GM19452 (cell line): ENCODE measurements around the gene CTNS.
A peak's percentile ranks its signal among the peaks of the same experiment; 100 is the strongest.

Experiments used
- ATAC-seq: cut with Tn5 transposase; IDR thresholded peaks from one replicate; pipeline ENCODE4 v1.9.1; 2021; ENCODE audit not compliant: unreplicated experiment

The CTNS gene

DNA sequence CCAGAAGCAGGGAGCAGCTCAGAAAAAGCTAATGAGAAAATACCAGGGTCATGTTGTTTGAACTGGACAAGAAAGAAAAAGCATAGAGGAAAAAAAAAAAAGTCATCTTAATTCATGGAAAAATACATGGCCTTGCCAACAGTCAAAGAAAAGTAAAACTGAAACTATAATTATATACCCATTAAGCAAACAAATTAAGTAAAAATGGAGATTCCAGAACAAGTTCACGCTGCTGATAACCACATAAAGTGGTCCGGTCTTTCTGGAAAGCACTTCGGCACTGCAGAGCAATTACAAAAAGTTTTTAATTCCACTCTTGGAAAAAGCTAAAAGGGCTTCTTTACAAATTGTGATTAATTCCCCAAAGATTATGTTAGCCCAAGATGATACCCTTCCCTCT is 71.8 kb downstream of the CTNS start:
- ATAC-seq = no peak

DNA sequence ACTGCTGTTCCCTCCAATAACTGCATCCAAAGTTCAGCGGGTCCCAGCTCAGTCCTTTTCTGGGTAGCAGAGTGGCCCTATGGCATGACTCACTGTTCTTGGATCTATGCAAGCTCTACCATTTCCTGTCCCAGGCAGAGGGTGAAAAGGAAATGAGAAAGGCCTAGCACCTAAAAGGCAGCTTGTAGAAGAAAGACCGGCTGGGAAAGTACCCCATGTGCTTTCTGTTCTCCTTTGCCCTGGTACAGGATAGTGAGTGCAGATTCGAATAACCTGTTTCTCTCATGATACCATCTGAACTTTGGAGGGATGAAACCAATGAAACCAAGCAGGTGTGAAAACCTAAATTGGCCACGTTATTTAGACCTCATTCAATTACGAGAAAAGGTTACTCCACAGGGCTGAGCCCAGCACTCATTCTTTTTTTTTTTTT is 74.4 kb downstream of the CTNS start:
- peak; percentile 98 for ATAC-seq
